Inflammatory macrophage treated with lipopolysaccharide for 4 hours (primary cell): ENCODE measurements around the gene DDX25.
"Not testable (repeated sequence)": the region's sequence is repeated elsewhere in the genome, so short reads cannot be mapped to it uniquely, and the experiment has no call there.

ENCODE experiments used
- DNase-seq: peaks from one replicate; pipeline ENCODE4 v3.0.0-alpha.2; 2020

Gene DDX25

GRCh38 chr11:125903711-125904659 is at the start of gene DDX25:
Gene DDX25, plus strand, starts transcription at chr11:125904508. Its CDS starts 10 bp downstream, at chr11:125904518.
- no peak for DNase-seq

DNA sequence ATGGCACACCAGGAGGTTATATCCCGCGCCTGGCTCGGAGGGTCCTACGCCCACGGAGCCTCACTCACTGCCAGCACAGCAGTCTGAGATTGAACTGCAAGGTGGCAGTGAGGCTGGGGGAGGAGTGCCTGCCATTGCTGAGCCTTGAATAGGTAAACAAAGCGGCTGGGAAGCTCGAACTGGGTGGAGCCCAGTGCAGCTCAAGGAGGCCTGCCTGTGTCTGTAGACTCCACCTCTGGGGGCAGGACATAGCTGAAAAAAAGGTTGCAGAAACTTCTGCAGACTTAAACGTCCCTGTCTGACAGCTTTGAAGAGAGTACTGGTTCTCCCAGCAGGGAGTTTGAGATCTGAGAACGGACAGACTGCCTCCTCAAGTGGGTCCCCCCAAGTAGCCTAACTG is 46.6 kb upstream of the DDX25 start:
- not testable (repeated sequence) for DNase-seq

- DNase-seq: not testable (repeated sequence)
These were observed 41.5 kb upstream of the DDX25 start for GRCh38 chr11:125862786-125863185.

DNA sequence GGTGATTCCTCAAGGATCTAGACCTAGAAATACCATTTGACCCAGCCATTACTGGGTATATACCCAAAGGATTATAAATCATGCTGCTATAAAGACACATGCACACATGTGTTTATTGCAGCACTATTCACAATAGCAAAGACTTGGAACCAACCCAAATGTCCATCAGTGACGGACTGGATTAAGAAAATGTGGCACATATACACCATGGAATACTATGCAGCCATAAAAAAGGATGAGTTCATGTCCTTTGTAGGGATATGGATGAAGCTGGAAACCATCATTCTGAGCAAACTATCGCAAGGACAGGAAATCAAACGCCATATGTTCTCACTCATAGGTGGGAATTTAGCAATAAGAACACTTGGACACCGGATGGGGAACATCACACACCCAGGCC is 39.0 kb upstream of the DDX25 start:
- not testable (repeated sequence) for DNase-seq

GRCh38 chr11:125869521-125869920 is 34.8 kb upstream of the DDX25 start:
- DNase-seq: no peak

- DNase-seq: no peak
These were observed 32.7 kb upstream of the DDX25 start for GRCh38 chr11:125871391-125872137.

GRCh38 chr11:125872138-125872491 is 32.2 kb upstream of the DDX25 start:
- DNase-seq: no peak

DNA sequence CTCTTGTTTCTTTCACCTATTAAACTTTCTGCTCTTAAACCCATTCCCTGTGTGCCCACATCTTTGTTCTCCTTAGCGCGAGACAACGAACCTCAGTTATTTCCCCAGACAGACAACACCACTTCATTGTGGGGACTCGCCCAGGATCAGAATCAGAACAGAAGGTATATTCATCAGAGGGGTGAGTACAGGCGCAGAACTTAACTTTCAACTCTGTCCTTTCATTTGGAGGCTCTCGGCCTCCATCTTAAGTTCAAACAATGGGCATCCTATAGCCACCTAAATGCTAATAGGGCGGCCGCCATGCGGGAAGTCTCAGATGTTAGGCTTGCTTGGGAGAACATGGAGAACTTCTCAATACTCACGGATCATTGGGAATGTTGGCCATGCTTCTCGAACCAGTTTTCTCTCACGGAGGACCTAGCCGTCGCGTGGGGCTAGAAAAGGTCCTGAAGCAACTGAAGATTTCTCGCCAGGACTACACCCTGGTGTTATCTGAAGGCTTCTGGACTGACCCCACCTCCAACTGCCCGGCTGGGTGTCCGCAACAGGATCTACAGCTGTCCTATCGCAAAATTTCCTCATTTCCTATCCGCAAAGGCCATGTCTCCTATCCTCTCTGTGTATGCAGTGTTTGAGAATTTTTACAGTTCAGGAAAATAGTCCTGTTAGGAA is 30.3 kb upstream of the DDX25 start:
- no peak for DNase-seq

DNA sequence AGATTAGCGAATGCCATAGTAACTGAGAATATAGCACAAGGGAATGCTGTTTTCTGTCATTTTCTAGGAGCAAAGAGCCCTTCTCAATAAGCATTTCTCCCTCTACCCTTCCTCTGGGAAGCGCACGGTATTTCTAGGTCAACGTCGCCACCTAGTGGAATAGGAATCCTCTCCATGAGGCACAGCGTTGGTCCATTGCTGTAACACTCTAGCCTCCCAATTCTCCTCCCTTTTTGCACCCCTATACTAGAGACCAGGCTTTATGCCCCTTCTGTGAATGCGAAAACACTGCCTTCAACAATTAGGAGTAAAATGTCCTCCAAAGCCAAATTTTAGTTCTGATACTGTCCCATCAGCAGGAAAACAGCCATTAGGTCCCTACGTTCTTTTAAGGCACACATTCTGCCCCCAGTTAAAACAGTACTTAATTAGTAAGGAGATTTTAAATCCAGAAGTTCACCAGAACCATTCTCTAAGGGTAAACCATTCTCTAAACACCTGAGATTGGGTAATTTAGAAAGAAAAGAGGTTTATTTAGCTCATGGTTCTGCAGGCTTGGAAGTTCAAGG is 29.7 kb upstream of the DDX25 start:
- DNase-seq: peak; percentile 59

DNA sequence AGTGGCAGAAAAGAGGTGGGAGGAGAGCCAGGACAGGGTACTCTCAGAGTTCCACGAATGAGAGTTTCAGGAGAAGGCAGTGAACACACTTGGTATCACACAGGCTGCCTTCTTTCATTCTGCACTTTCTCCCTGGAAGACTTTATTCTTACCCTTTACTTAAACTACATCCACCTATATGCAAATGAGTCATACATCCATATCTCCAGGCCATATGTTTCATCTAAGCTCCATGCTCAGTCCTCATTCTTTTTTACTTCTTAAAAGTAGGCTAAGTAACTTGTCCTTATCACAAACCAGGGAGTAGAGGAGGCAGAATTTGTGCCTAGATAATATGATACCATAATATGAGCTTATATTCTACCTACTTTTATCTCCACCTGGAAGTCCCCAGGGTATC is 23.0 kb upstream of the DDX25 start:
- no peak for DNase-seq

DNA sequence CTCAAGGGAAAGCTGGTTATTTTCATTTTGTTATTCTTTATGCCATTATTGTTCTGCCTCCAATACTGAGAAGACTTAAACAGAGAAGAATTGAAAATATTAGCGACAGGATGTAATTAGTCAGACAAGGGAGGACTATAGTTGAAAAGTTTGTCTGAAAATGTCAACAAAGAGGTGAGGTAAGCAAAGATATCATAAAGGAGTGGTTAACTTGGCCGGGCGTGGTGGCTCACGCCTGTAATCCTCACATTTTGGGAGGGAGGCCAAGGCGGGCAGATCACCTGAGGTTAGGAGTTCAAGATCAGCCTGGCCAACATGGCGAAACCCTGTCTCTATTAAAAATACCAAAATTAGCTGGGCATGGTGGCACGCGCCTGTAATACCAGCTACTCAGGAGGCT is 20.9 kb upstream of the DDX25 start:
- DNase-seq: no peak

DNA sequence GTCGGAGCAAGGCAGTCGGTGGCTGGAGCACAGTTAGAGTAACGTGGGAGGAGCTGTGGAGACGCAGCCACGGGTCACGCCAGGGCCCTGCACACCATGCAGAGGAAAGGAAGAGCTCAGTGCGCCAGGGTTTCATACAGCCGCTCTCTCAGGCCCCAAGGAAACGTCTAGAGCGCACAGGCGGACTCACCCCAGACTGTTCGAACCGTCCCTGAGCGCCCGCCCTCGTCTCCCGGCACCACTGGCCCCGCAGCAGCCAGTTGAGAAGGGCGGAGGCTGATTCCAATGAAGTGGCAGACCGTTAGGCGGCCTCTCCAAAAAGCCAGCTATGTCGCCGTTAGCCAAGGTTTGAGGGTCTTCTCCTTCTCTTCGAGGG is 17.3 kb upstream of the DDX25 start:
- DNase-seq: peak; percentile 8

- peak; percentile 98 for DNase-seq
These were observed 16.7 kb upstream of the DDX25 start, which contains the start of gene HYLS1 for GRCh38 chr11:125887373-125888324. Gene HYLS1, plus strand, starts transcription at chr11:125887668. Its CDS starts 11,701 bp downstream, at chr11:125899369.

GRCh38 chr11:125890447-125891100 is 13.7 kb upstream of the DDX25 start:
- no peak for DNase-seq

- no peak for DNase-seq
These were observed 12.2 kb upstream of the DDX25 start for GRCh38 chr11:125892071-125892470.

DNA sequence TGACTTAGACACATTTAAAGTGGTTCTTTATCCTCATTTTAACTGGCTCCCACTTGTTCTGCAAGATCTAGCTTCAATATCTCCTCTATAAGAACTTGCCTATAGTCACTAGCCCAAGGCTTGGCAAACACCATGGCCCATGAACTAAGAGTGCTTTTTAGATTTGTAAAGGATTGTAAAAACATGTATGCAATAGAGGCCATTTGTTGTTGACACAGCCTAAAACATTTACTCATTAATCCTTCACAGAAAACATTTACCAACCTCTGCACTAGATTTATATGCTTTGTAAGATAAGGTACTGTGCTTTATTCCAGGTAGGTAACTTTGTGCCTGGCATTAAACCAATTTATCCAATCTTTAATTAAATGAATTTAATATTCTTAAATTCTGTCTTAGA is 11.3 kb upstream of the DDX25 start:
- no peak for DNase-seq

GRCh38 chr11:125901872-125902271 is 2.4 kb upstream of the DDX25 start:
- no peak for DNase-seq

GRCh38 chr11:125902277-125902926 is 1.9 kb upstream of the DDX25 start:
- no peak for DNase-seq

DNA sequence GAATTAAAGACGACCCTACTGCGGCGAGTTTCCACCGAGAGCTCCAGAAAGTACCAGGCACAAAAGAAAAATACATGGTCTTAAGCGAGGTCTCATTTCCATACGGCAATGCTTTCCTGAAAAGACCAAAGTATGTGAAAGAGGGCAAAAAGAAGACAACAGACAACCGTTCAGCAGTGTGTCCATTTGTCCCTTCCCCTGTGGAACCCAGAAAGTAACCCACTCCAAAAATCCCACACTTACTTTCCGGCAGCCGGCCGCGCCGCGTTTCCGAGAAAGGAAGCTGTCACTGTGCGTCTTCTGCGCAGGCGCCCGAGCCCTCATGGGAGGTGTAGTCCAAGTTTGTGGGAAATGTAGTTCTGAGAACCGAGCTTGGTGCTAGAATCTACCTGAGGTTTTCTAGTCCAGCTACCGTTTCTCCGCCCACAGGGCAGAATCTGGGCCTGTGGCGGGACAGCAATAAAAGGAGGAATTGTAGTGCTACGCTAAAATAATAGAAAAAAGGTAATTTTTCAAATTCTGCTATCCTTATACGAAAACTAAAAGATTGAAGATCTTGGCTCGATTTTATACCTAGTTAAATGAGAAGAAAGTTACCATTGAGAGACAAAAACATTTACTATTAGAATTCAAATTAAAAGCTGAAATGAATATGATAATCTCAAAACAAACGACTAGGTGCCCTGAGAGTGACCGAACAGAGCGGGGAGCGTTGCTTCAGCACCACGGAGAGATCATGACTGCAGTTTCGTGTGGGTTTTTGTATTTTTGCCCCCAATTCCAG is 1.2 kb upstream of the DDX25 start, which contains the start of gene PUS3:
Gene PUS3, minus strand, starts transcription at position 280 of the 784 bp plus-strand sequence. CDS start 6,922 bp downstream, outside the sequence.
- DNase-seq: peak; percentile 85

DNA sequence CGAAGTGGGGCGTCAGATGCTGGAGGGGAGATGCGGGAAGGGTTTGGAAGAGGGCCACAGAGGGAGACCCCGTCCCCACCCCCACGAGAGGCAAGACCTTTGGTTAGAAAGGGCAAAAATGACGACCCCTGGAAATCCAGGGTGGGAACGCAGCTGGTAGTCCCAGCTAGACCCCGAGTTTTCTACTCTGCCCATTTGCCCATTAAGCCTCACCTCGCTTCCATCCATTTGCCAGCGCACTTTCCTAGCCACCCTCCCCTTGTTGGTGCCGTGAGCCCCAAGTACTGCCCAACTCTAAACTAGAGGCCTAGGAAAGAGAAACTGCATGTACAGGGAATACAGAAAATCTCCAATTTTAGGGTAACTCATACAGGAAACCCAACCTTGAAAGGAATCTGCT is 370 bp downstream of the DDX25 start:
- DNase-seq: no peak
